ENCODE measurements around the gene TOP2A. TPM values are rescaled to one million over a fixed set of nuclear protein-coding genes. Genes with fewer than 3 reads are reported as not detected.

Gene TOP2A
- total RNA-seq, 1 experiment from 2014 or later: 141 TPM

DNA sequence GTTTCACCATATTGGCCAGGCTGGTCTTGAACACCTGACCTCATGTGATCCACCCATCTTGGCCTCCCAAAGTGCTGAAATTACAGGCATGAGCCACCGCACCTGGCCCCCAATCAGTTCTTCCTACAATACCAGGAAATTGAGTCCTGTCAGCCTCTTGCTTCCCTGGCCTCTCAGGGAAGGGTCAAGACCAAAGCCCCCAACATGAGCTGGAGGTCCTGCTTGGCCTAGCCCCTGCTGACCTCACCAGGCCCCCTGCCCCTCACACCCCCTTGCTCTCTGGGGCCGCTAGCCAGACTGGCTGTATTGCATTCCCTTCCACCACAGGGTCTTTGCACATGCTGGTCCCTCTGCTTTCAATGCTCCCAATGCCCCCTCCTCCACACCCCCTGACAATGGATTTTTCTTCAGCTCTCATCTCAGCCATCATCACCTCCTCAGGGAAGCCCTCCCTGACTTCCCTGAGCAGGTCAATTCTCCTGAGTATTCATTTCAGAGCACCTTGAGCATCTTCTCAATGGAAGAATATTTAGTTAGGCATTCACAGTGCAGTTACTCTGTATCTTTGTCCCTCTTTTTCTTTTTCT, 49.7 kb upstream of the TOP2A start:
- ATAC-seq: no peak
- DNase-seq (ENCODE audit: low read depth, low spot score): no peak

DNA sequence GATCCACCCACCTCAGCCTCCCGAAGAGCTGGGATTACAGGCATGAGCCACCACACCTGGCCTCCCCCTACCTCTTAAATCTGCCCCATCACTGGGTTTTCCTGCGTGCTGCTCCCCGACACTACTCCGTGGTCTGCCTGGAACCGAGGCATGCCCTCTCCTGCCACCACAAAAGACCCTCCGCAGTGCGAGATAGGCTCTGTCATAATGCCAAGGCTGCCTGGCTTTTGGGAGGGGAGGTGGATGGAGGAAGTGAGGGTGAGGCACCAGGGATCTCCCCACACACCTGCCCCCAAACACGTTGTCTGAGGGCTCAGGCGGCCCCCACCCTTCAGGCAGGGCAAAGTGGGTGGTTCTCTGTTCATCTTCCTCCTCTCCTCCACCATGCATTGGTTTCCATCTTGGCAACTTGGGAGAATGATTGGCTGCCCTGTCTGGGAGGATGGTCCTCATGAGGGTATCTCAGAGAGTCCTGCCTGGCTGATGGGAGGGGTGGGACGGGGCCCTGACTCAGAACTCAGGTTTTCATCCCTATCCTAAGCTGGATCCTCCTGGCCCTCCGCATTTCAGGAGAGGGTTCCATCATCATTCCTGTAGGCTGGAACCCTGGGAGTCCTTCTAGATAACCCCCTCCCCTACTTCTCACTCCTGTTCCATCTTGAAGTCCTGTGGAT, 48.7 kb upstream of the TOP2A start:
- CTCF ChIA-PET: interaction anchor here (1.9 kb wide), 1 partner anchor 9 kb away, joined by 8 read pairs; no protein-coding TSS in a partner anchor
- no peak overlapping the region for H3K4me2 ChIP-seq (ENCODE audit: low read length)
- RAD21 ChIA-PET (ENCODE audit: low non-redundant PET in 1 of 2, low total read pairs in 2 of 2, uncharacterized antibody in 2 of 2, unreplicated experiment in 2 of 2): no interaction called here
- H3K79me2 ChIP-seq (ENCODE audit: insufficient read depth, low read length): no peaks in the 10 kb centered on the region
- ATAC-seq (no peak), DNase-seq (ENCODE audit: low read depth, low spot score) (no peak)
- no peaks in the 10 kb centered on the region for H3K27me3 ChIP-seq (ENCODE audit: insufficient read depth, low read length)
- no peaks in the 10 kb centered on the region for H3K9me2 ChIP-seq (ENCODE audit: insufficient read depth)
- POLR2A ChIA-PET: no interaction called here
- H3K4me3 ChIP-seq (replicated peaks in 1 of 2; ENCODE audit: low read depth in 1 of 2, low read length in 2 of 2): no peak overlapping the region
- H3K9ac ChIP-seq (ENCODE audit: low read length): no peak overlapping the region
- no TSS peak for BruUV-seq (replicated peaks)
- intact Hi-C loops (cut with micrococcal nuclease): no loop called here
- H3K27ac ChIP-seq (ENCODE audit: low read depth, low read length): no peak overlapping the region
- peaks cover 0 to 6% of the 10 kb centered on the region in 2 experiments; a peak in 1 of 4 replicates for H3K4me1 ChIP-seq (ENCODE audit: control insufficient read depth in 1 of 2, insufficient read depth in 2 of 2, low read length in 2 of 2)
- no peaks in the 10 kb centered on the region for H3K9me3 ChIP-seq (ENCODE audit: control insufficient read depth in 1 of 2, insufficient read depth in 1 of 2, low read depth in 1 of 2, low read length in 2 of 2)
- H3K36me3 ChIP-seq (ENCODE audit: control insufficient read depth in 1 of 2, insufficient read depth in 2 of 2, low read length in 2 of 2): no peaks in the 10 kb centered on the region
- no peak overlapping the region for H2AFZ ChIP-seq (ENCODE audit: low read depth, low read length, poor library complexity, severe bottlenecking)
- no peaks in the 10 kb centered on the region for H4K20me1 ChIP-seq (ENCODE audit: insufficient read depth)
- TF ChIP-seq RAD21 (IDR thresholded peaks at IDR 0.05; ENCODE audit: low read depth) (no peak), ZFX (IDR thresholded peaks at IDR 0.05) (no peak), EGR1 (IDR thresholded peaks at IDR 0.05; ENCODE audit: low read depth) (no peak), TCF7L2 (IDR thresholded peaks at IDR 0.05; ENCODE audit: borderline replicate concordance, extremely low read depth, insufficient read depth, insufficient read length) (no peak), POLR2A (IDR thresholded peaks at IDR 0.05; ENCODE audit: borderline replicate concordance, extremely low read depth, insufficient read depth, insufficient read length) (no peak), CBX3 (IDR thresholded peaks at IDR 0.05; ENCODE audit: low read depth) (no peak), FOSL1 (IDR thresholded peaks at IDR 0.05; ENCODE audit: low read depth) (no peak), SRF (IDR thresholded peaks at IDR 0.05; ENCODE audit: low read depth) (no peak), SIN3A (IDR thresholded peaks at IDR 0.05; ENCODE audit: low read depth) (no peak), CEBPB (IDR thresholded peaks at IDR 0.05; ENCODE audit: low read depth) (no peak), SP1 (IDR thresholded peaks at IDR 0.05; ENCODE audit: low read depth) (no peak), EZH2 (IDR thresholded peaks at IDR 0.05) (no peak), JUND (IDR thresholded peaks at IDR 0.05) (no peak)
- TF ChIP-seq, protein P1, sequence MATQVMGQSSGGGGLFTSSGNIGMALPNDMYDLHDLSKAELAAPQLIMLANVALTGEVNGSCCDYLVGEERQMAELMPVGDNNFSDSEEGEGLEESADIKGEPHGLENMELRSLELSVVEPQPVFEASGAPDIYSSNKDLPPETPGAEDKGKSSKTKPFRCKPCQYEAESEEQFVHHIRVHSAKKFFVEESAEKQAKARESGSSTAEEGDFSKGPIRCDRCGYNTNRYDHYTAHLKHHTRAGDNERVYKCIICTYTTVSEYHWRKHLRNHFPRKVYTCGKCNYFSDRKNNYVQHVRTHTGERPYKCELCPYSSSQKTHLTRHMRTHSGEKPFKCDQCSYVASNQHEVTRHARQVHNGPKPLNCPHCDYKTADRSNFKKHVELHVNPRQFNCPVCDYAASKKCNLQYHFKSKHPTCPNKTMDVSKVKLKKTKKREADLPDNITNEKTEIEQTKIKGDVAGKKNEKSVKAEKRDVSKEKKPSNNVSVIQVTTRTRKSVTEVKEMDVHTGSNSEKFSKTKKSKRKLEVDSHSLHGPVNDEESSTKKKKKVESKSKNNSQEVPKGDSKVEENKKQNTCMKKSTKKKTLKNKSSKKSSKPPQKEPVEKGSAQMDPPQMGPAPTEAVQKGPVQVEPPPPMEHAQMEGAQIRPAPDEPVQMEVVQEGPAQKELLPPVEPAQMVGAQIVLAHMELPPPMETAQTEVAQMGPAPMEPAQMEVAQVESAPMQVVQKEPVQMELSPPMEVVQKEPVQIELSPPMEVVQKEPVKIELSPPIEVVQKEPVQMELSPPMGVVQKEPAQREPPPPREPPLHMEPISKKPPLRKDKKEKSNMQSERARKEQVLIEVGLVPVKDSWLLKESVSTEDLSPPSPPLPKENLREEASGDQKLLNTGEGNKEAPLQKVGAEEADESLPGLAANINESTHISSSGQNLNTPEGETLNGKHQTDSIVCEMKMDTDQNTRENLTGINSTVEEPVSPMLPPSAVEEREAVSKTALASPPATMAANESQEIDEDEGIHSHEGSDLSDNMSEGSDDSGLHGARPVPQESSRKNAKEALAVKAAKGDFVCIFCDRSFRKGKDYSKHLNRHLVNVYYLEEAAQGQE (IDR thresholded peaks at IDR 0.05; ENCODE audit: low read depth): no peak
- TF ChIP-seq, protein P2, sequence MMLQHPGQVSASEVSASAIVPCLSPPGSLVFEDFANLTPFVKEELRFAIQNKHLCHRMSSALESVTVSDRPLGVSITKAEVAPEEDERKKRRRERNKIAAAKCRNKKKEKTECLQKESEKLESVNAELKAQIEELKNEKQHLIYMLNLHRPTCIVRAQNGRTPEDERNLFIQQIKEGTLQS (IDR thresholded peaks at IDR 0.05): no peak

More for the DNA sequence above, 49.7 kb upstream of the TOP2A start:
- no peaks in the 10 kb centered on the region for H4K20me1 ChIP-seq (ENCODE audit: insufficient read depth)
- H3K9ac ChIP-seq (ENCODE audit: low read length): no peak overlapping the region
- H3K36me3 ChIP-seq (ENCODE audit: control insufficient read depth in 1 of 2, insufficient read depth in 2 of 2, low read length in 2 of 2): no peaks in the 10 kb centered on the region
- intact Hi-C loops (cut with micrococcal nuclease): no loop called here
- H3K27me3 ChIP-seq (ENCODE audit: insufficient read depth, low read length): no peaks in the 10 kb centered on the region
- no peaks in the 10 kb centered on the region for H3K9me2 ChIP-seq (ENCODE audit: insufficient read depth)
- no peaks in the 10 kb centered on the region for H3K9me3 ChIP-seq (ENCODE audit: control insufficient read depth in 1 of 2, insufficient read depth in 1 of 2, low read depth in 1 of 2, low read length in 2 of 2)
- TF ChIP-seq RAD21 (IDR thresholded peaks at IDR 0.05; ENCODE audit: low read depth): no peak
- TF ChIP-seq CEBPB (IDR thresholded peaks at IDR 0.05; ENCODE audit: low read depth): no peak
- TF ChIP-seq CBX3 (IDR thresholded peaks at IDR 0.05; ENCODE audit: low read depth): no peak
- no peak for TF ChIP-seq POLR2A (IDR thresholded peaks at IDR 0.05; ENCODE audit: borderline replicate concordance, extremely low read depth, insufficient read depth, insufficient read length)
- H3K4me2 ChIP-seq (ENCODE audit: low read length): no peak overlapping the region
- H3K4me3 ChIP-seq (replicated peaks in 1 of 2; ENCODE audit: low read depth in 1 of 2, low read length in 2 of 2): no peak overlapping the region
- ChIA-PET CTCF (no interaction called here), POLR2A (no interaction called here), RAD21 (ENCODE audit: low non-redundant PET in 1 of 2, low total read pairs in 2 of 2, uncharacterized antibody in 2 of 2, unreplicated experiment in 2 of 2) (interaction anchor here in 1 of 2 experiments (0.6 kb wide), 1 partner anchor 9 kb away, joined by 4 read pairs; no protein-coding TSS in a partner anchor)
- no TSS peak for BruUV-seq (replicated peaks)
- no peak overlapping the region for H2AFZ ChIP-seq (ENCODE audit: low read depth, low read length, poor library complexity, severe bottlenecking)
- no peaks in the 10 kb centered on the region for H3K79me2 ChIP-seq (ENCODE audit: insufficient read depth, low read length)
- peaks cover 0 to 13% of the 10 kb centered on the region in 2 experiments; a peak in 2 of 4 replicates for H3K4me1 ChIP-seq (ENCODE audit: control insufficient read depth in 1 of 2, insufficient read depth in 2 of 2, low read length in 2 of 2)
- H3K27ac ChIP-seq (ENCODE audit: low read depth, low read length): no peak overlapping the region
